C4-2B (cell line): ENCODE measurements around the gene TALDO1.

ENCODE experiments used
- ZFX ChIP-seq: fragments of 450-650 bp; IDR thresholded peaks from 2 replicates; pipeline ENCODE4 v1.6.1; 2017
- TF ChIP-seq, protein P1 (sequence below): fragments of 450-650 bp; conservative IDR thresholded peaks from 2 replicates; pipeline ENCODE4 v1.5.1; 2017; ENCODE audit warnings: mild to moderate bottlenecking

DNA sequence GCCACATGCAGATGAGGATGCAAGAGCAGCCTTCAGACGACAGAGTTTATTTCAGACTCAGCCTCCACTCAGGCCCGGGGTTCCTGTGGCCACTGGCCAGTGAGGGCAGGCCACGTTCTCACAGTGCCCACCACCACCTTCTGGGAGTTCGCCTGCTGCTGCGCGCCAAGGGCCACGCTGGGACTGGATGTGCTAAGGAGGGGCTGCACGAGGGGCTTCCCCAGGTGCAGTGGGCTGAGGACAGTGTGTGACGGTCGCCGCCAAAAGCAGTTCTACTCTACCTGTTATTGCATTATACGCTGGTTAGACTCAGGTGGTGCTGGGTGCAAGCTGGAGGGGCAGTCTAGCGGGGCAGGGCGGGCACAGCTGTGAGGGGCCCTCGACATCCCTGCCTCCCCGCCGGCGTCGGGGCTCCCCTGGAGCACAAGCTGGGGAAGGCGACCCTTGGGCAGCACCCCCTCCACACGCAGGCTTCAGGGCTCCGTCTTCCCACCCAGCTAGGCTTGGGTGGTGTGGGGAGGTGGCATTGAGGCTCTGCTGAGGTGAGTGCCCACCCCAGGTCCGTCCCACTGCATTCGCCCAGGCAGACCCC is 39.9 kb downstream of the TALDO1 start:
- TF ChIP-seq, protein P1, sequence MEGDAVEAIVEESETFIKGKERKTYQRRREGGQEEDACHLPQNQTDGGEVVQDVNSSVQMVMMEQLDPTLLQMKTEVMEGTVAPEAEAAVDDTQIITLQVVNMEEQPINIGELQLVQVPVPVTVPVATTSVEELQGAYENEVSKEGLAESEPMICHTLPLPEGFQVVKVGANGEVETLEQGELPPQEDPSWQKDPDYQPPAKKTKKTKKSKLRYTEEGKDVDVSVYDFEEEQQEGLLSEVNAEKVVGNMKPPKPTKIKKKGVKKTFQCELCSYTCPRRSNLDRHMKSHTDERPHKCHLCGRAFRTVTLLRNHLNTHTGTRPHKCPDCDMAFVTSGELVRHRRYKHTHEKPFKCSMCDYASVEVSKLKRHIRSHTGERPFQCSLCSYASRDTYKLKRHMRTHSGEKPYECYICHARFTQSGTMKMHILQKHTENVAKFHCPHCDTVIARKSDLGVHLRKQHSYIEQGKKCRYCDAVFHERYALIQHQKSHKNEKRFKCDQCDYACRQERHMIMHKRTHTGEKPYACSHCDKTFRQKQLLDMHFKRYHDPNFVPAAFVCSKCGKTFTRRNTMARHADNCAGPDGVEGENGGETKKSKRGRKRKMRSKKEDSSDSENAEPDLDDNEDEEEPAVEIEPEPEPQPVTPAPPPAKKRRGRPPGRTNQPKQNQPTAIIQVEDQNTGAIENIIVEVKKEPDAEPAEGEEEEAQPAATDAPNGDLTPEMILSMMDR, result no peak
- no peak for TF ChIP-seq ZFX
